DMS79 (cell line): ENCODE measurements around the gene CARD16.
"Not testable (repeated sequence)": the region's sequence is repeated elsewhere in the genome, so short reads cannot be mapped to it uniquely, and the experiment has no call there.

Experiments
- DNase-seq: peaks from one replicate; lab custom pipeline; 2025; lab: John Stamatoyannopoulos, UW

The CARD16 gene

DNA sequence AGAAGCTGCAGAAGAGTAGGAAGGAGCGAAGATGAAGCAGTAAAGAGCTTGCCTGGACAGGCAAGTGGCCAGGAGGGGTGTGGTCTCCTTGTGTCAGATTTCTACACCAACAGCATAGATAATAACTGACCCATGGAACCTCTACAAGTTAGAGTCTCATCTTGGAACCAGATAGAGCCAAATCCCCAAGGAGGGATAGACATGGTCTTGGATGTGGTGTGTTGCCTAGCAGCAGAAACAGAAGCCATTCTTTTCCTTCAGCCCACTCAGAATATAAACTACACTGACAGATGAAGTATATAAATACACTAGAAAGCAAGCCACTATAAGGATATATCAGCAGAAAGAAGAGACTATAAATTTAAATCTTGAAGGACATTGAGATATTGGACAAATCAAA, 4.3 kb upstream of the CARD16 start:
- DNase-seq: no peak

GRCh38 chr11:105046898-105047579, 1.9 kb upstream of the CARD16 start:
- DNase-seq: no peak

DNA sequence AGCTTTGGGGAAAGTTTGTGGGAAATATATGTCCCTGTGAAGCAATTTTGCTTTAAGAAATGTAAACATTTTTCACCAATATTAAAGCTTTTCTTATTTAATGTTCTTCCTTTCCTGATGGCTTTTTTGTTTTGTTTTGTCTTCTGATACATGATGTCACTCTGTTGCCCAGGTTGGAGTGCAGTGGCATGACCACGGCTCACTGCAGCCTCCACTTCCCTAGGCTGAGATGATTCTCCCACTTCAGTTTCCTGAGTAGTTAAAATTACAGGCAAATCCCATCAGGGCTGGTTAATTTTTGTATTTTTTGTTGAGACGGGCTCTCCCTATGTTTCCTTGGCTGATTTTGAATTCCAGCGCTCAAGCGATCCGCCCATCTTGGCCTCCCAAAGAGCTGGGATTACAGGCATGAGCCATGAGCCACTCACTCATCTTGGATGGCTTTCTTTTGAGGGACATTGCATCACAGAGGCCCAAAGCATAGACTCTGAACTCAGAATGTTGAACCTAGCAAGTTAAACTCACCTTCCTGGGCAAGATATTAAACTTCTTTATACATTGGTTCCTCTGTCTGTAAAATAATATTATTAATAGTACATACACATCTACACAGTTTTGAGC, 651 bp upstream of the CARD16 start:
- no peak for DNase-seq

GRCh38 chr11:105042178-105042577, 3.0 kb downstream of the CARD16 start:
- no peak for DNase-seq

DNA sequence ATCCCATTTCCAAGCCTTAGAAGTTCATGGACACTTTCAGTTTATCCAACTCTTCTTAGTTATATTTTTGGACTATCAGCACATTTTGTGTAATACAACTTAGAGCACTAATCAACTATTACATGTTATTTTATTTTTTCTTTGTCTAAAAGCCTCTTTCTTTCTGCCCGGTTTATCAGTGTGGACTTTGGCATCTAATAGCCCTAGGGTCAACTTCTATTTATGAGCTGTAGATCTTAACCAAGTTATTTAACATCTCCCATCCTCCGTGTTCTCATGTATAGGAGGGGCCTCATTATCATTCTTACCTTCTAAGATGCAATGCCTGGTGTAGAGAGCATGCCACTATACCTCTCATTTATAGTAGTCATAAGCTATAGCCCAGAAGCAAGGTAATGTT, 4.4 kb downstream of the CARD16 start:
- no peak for DNase-seq

DNA sequence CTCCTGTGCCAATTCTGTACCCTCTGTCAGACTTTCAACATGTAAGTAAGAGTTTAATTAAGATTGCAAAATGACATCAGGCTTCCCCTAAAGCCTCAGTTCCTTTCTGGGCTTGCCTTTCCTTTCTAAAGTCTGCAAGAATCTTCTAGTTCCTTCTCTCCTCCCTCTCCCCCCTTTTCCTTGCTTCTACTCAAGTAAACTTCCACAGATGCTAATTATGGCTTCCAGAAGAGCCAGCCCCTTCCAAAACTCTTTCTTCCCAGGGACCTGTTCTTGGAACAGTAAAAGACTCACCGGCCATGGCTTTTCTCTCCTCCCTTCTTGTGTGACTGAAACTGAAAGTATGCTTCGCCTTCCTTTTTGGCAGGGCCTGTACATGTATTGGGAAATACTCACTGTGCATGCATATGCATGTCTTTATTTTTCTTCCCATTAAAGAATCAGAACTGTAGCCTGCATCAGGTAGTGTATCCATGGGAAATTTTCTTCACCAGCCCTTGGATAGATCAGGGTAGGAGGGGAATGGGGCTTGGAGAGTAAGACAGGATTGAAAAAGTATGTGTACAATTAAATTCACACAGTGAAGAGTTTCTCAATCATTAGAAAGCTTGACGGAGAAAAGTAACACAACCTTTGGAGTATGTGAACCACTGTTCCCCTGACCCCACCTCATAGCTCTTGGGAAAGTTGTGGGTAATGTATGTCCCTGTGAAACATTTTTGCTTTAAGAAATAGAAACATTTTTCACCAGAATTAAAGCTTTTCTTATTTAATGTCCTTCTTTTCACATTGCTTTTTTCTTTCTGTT, 10.1 kb downstream of the CARD16 start, which contains the start of gene CASP1:
CASP1 (minus strand) TSS at position 332 of the 808 bp plus-strand sequence; CDS start at position 301, 31 bp downstream.
- DNase-seq: no peak

DNA sequence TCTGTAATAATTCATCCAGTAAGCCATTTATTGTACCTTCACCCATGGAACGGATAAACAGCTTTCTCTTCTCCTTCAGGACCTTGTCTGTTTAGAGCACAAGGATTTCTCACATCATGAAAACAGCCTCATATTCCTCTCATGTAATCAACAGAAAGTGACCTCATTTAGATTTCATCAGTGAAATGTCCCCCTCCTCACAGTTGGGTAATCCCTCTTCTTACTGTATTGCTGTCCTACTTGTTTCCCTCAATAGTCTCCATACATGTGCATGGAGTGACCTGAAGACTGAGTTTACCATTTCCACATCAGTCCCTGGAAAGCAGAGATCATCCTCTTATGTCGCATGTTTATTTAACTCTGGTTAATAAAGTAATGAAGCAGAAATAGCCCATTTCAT, 10.7 kb downstream of the CARD16 start:
- not testable (repeated sequence) for DNase-seq

DNA sequence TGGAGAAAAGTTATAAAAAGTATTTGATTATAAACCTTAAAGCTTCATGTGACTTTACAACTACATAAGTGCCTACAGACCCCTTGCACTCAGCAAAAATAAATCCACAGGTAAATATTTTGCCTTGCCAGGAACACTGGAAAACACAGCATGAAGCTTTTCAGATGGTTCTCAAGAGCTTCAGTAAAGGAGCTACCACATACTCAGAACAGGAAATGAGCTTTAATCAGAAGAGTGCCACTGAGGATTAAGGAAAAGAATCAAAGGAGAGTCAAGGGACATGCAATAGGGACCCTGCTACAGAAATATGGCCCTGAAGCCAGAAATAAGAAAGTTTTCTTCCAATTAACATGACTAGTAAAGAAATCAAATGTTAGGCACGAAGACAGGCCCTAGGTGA, 11.4 kb downstream of the CARD16 start:
- no peak for DNase-seq

- no peak for DNase-seq
Measured at GRCh38 chr11:105033343-105033742, 11.8 kb downstream of the CARD16 start.

DNA sequence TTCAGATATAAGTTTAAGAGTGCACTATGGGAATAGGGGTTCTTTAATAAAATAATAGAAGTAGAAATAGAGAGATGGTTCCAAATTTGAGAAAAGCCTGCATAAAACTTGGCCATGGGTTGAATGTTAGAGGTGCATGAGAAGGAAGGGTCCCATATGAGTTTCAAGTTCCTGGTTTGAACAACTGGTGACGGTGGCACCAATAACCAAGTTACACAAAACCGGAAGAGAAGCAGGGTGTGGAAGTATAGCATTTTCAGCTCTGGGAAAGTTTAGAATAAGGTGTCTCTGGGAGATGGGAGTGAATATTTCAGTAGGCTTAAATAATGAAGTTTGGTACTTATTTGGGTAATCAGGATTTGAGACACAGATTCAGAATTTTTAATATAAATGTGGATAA, 12.6 kb downstream of the CARD16 start:
- DNase-seq: no peak

- no peak for DNase-seq
Measured at GRCh38 chr11:105027678-105028077, 17.5 kb downstream of the CARD16 start.

DNA sequence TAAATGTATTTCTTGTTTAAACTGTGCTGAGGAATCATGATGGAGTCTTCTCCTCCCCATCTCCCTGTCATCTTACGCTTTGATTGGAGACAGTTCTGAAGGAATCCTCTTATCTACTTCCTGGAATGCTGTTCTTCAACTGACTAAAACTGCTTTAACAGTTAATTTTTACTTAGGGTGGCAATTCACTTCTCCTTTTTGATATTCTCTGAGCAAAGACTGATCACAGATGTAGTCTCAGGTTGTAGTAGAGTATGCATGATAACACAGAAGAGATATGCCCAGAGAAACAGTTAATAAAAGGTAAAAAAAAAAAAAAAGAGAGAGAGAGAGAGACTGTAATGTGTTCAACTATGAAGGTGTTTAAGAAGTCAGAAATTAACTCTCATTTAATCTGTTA, 20.7 kb downstream of the CARD16 start:
- no peak for DNase-seq

- DNase-seq: no peak
Measured at GRCh38 chr11:105023003-105023402, 22.1 kb downstream of the CARD16 start, which contains the start of gene CASP5. CASP5 (minus strand) TSS chr11:105023168; CDS start chr11:105023136, 32 bp downstream.

DNA sequence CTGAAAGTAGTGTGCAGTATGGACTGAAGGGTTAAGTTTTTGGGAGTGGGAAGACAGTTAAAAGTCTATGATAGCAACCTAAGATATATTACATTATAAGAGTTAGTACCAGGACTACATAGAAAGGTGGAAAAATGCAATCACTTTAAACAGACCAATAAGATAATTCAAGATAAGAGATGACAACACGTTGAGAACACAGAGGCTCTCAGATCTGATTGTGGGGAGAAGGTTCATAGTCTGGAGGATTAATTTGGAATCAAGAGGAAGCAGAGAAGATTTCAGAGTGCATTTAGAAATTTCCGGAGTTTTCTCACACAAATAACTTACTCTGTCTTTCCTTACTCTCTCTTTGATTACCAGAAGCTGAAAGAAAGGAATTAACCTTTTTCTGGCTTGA, 22.6 kb downstream of the CARD16 start:
- DNase-seq: no peak

- DNase-seq: no peak
Measured at GRCh38 chr11:105007463-105007862, 37.7 kb downstream of the CARD16 start.

- DNase-seq: no peak
Measured at GRCh38 chr11:105005451-105005845, 39.7 kb downstream of the CARD16 start.

- no peak for DNase-seq
Measured at GRCh38 chr11:105004021-105004420, 41.1 kb downstream of the CARD16 start.

DNA sequence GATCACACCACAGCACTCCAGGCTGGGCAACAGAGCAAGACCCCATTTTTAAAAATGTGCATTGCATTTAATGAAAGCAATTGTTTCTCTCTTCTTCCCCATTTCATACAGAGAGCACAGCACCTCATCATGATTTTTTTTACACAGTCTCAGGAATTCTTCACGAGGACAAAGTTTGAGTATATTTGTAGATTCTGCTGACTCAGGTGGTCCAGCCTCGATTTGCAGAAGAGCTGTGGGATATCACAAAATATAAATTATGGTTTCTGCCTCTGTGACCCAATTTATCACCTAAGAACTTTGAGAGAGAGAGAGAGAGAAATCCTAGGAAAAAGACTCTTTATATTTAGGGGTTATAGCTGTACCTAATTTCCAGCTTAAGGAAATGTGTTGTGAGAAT, 42.0 kb downstream of the CARD16 start:
- DNase-seq: no peak

DNA sequence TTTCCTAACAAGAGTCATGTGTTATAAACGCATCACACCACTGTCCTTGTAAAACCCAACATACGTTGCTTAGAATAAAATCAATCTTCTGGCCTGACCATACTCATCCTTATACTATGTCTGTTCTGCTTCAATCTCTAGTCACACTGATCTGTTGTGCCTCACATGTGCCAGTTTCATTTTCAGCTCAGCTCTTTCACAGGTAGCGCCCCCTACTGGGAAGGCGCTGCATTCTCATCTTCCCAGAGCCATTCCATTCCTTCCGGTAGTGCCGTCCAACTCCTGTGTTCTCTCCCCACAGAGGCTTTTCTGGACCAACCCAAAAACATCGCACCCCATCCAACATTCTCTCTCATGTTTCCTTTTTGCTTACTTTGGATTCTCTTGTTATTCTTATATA, 44.3 kb downstream of the CARD16 start:
- DNase-seq: no peak

DNA sequence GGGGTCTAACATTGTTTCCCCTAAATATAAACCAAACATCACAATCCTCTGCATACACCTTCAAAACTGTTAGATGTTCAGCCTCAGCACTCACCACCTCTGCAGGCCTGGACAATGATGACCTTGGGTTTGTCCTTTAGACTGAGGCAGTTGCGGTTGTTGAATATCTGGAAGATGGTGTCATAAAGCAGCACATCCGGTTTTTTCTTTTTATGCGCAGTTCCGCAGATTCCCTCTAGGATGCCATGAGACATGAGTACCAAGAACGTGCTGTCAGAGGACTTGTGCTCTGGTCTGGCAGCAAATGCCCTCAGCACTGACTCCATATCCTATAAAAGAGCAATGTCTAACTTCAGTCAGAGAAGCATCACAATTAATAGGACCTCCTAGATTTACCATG, 45.0 kb downstream of the CARD16 start:
- DNase-seq: no peak

GRCh38 chr11:104999721-105000120, 45.4 kb downstream of the CARD16 start:
- no peak for DNase-seq

GRCh38 chr11:104997288-104997687, 47.8 kb downstream of the CARD16 start:
- DNase-seq: no peak

DNA sequence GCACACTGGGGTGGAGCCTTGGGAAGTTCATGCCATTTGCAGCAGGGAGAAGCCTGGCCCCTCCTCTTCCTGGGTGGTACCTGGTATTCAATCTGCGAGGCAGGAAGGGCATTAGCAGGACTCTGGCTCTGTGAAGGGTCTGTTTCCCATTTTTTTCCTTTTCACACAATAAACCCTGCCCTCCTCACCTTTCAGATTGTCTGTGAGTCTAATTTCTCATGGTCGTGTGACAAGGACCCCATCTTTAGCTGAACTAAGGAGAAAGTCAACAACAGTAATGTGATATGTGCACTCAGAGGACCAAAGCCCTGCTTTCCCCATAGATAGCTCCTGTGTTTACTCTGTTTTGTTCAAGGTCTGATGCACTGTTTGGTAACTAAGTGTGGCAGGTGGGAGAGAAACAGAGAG, 50.1 kb downstream of the CARD16 start:
- DNase-seq: no peak
